ENCODE measurements around the gene PLEKHA6. TPM values are rescaled to one million over a fixed set of nuclear protein-coding genes. Genes with fewer than 3 reads are reported as not detected.

The PLEKHA6 gene
- total RNA-seq, 4 donors from 2014 or later = 4.3 to 13.2 (median 7.7) TPM

- in situ Hi-C loops (cut with MboI; ENCODE audit: low sequenced_read_pairs in 4 of 4) (no loop called here), intact Hi-C loops (cut with DNase I; ENCODE audit: low total_unique reads) (no loop called here)
- no peaks in the 10 kb centered on the region for H3K36me3 ChIP-seq
- TF ChIP-seq CTCF (IDR thresholded peaks at IDR 0.05 in 4 of 5, conservative IDR thresholded peaks at IDR 0.05 in 1 of 5) (no peak), POLR2A (IDR thresholded peaks at IDR 0.05) (no peak)
- H3K4me3 ChIP-seq = no peak overlapping the region
- ATAC-seq (no peak), DNase-seq (no peak)
- no peaks in the 10 kb centered on the region for H3K4me1 ChIP-seq
- no peaks in the 10 kb centered on the region for H3K27me3 ChIP-seq
- no peak overlapping the region for H3K27ac ChIP-seq
- H3K9me3 ChIP-seq = no peaks in the 10 kb centered on the region
Observed at GRCh38 chr1:204274446-204274845, 85.3 kb downstream of the PLEKHA6 start.

GRCh38 chr1:204272505-204272904 is 87.2 kb downstream of the PLEKHA6 start:
- H3K36me3 ChIP-seq = no peaks in the 10 kb centered on the region

GRCh38 chr1:204271970-204272369 is 87.8 kb downstream of the PLEKHA6 start:
- Histone ChIP-seq H3K4me1 (no peaks in the 10 kb centered on the region), H3K36me3 (no peaks in the 10 kb centered on the region), H3K27me3 (peaks cover 0 to 2% (median 0%) of the 10 kb centered on the region in 3 donors), H3K4me3 (no peak overlapping the region), H3K9me3 (no peaks in the 10 kb centered on the region), H3K27ac (no peak overlapping the region)
- ATAC-seq = no peak
- TF ChIP-seq POLR2A (IDR thresholded peaks at IDR 0.05) (no peak), CTCF (IDR thresholded peaks at IDR 0.05 in 4 of 5, conservative IDR thresholded peaks at IDR 0.05 in 1 of 5) (no peak)
- no peak for DNase-seq
- intact Hi-C loops (cut with DNase I; ENCODE audit: low total_unique reads) = no loop called here
- in situ Hi-C loops (cut with MboI; ENCODE audit: low sequenced_read_pairs in 4 of 4) = no loop called here

More at GRCh38 chr1:204272505-204272904, 87.2 kb downstream of the PLEKHA6 start:
- no peak for TF ChIP-seq POLR2A (IDR thresholded peaks at IDR 0.05)
- no peak for TF ChIP-seq CTCF (IDR thresholded peaks at IDR 0.05 in 4 of 5, conservative IDR thresholded peaks at IDR 0.05 in 1 of 5)
- no peak for DNase-seq
- intact Hi-C loops (cut with DNase I; ENCODE audit: low total_unique reads) (no loop called here), in situ Hi-C loops (cut with MboI; ENCODE audit: low sequenced_read_pairs in 4 of 4) (no loop called here)
- Histone ChIP-seq H3K4me1 (no peaks in the 10 kb centered on the region), H3K27me3 (peaks cover 0 to 2% (median 0%) of the 10 kb centered on the region in 3 donors), H3K4me3 (no peak overlapping the region), H3K9me3 (no peaks in the 10 kb centered on the region), H3K27ac (no peak overlapping the region)
- ATAC-seq = no peak

- H3K4me3 ChIP-seq = no peak overlapping the region
- TF ChIP-seq POLR2A (IDR thresholded peaks at IDR 0.05) (no peak), CTCF (IDR thresholded peaks at IDR 0.05 in 4 of 5, conservative IDR thresholded peaks at IDR 0.05 in 1 of 5) (no peak)
- intact Hi-C loops (cut with DNase I; ENCODE audit: low total_unique reads) (no loop called here), in situ Hi-C loops (cut with MboI; ENCODE audit: low sequenced_read_pairs in 4 of 4) (no loop called here)
- ATAC-seq (no peak), DNase-seq (no peak)
- H3K36me3 ChIP-seq = no peaks in the 10 kb centered on the region
- H3K4me1 ChIP-seq = peaks cover 0 to 9% of the 10 kb centered on the region in 2 donors
- no peak overlapping the region for H3K27ac ChIP-seq
- H3K27me3 ChIP-seq = peaks cover 0 to 2% (median 0%) of the 10 kb centered on the region in 3 donors
- no peaks in the 10 kb centered on the region for H3K9me3 ChIP-seq
Observed at GRCh38 chr1:204268101-204268500, 91.6 kb downstream of the PLEKHA6 start.

- DNase-seq (no peak), ATAC-seq (no peak)
- TF ChIP-seq CTCF (IDR thresholded peaks at IDR 0.05 in 4 of 5, conservative IDR thresholded peaks at IDR 0.05 in 1 of 5) = no peak
- TF ChIP-seq POLR2A (IDR thresholded peaks at IDR 0.05) = no peak
- H3K27ac ChIP-seq = no peak overlapping the region
- H3K36me3 ChIP-seq = no peaks in the 10 kb centered on the region
- intact Hi-C loops (cut with DNase I; ENCODE audit: low total_unique reads) (no loop called here), in situ Hi-C loops (cut with MboI; ENCODE audit: low sequenced_read_pairs in 4 of 4) (no loop called here)
- peaks cover 0 to 9% of the 10 kb centered on the region in 2 donors for H3K4me1 ChIP-seq
- H3K9me3 ChIP-seq = no peaks in the 10 kb centered on the region
- peaks cover 0 to 2% (median 0%) of the 10 kb centered on the region in 3 donors for H3K27me3 ChIP-seq
- H3K4me3 ChIP-seq = no peak overlapping the region
Observed at GRCh38 chr1:204267191-204267601, 92.5 kb downstream of the PLEKHA6 start.
